ENCODE results near the gene CBX8. TPM values are rescaled to one million over a fixed set of nuclear protein-coding genes. Genes with fewer than 3 reads are reported as not detected.

Gene CBX8
- total RNA-seq, 2 experiments from 2014 or later: 5.3 to 6.5 TPM

GRCh38 chr17:79798299-79799173 lies 1.7 kb upstream of the CBX8 start:
- H3K36me3 ChIP-seq (ENCODE audit: insufficient read depth, low read length): peaks cover 7% of the 10 kb centered on the region
- Mint-ChIP-seq H3K36me3 (ENCODE audit: low read depth) (peaks cover 8% of the 10 kb centered on the region), H3K4me1 (ENCODE audit: low read depth) (peaks cover 50% of the 10 kb centered on the region), H3K27me3 (peaks cover 54% of the 10 kb centered on the region), H3K4me3 (peak overlapping the region; percentile 66), H3K9me3 (no peaks in the 10 kb centered on the region), H3K27ac (peak overlapping the region; percentile 68)
- ChIA-PET POLR2A (interaction anchor here (0.8 to 10.2 kb wide), 5 partner anchors 13 to 43 kb away, joined by 3 to 127 read pairs (median 17); partner anchors contain the start of gene CBX4), CTCF (interaction anchor here (1.4 kb wide), 1 partner anchor 9 kb away, joined by 4 read pairs; no protein-coding TSS in a partner anchor)
- DNase-seq: no peak
- H3K4me3 ChIP-seq (ENCODE audit: low read length): no peak overlapping the region
- H3K9me3 ChIP-seq (ENCODE audit: control insufficient read depth in 1 of 2, insufficient read depth in 1 of 2, low read length in 2 of 2): peaks cover 0 to 54% of the 10 kb centered on the region in 2 experiments
- peaks cover 60 to 61% of the 10 kb centered on the region in 2 experiments for H3K27me3 ChIP-seq (ENCODE audit: control insufficient read depth in 1 of 2, insufficient read depth in 2 of 2, low read length in 2 of 2)
- no peak overlapping the region for H3K27ac ChIP-seq (ENCODE audit: low read depth in 1 of 2, low read length in 2 of 2)
- no peak for ATAC-seq (ENCODE audit: poor library complexity)
- no peak for TF ChIP-seq CTCF (IDR thresholded peaks at IDR 0.05)
- intact Hi-C loops (cut with DNase I, micrococcal nuclease): loop anchor here (5.0 kb wide), 3 partner anchors 39 to 1599 kb away; partner anchors contain the start of genes BAHCC1 (in 1 of the 2) and CBX4 (in 1 of the 2)
- peaks cover 73% of the 10 kb centered on the region for H3K4me1 ChIP-seq (ENCODE audit: insufficient read depth, low read length)

GRCh38 chr17:79797492-79798298 lies 818 bp upstream of the CBX8 start:
- no peak for TF ChIP-seq CTCF (IDR thresholded peaks at IDR 0.05)
- peaks cover 48% of the 10 kb centered on the region for H3K27me3 Mint-ChIP-seq
- Histone ChIP-seq H3K4me3 (ENCODE audit: low read length) (peak overlapping the region; percentile 69), H3K27me3 (ENCODE audit: control insufficient read depth in 1 of 2, insufficient read depth in 2 of 2, low read length in 2 of 2) (peaks cover 51 to 58% of the 10 kb centered on the region in 2 experiments), H3K27ac (ENCODE audit: low read depth in 1 of 2, low read length in 2 of 2) (no peak overlapping the region), H3K9me3 (ENCODE audit: control insufficient read depth in 1 of 2, insufficient read depth in 1 of 2, low read length in 2 of 2) (peaks cover 0 to 50% of the 10 kb centered on the region in 2 experiments), H3K36me3 (ENCODE audit: insufficient read depth, low read length) (peaks cover 7% of the 10 kb centered on the region), H3K4me1 (ENCODE audit: insufficient read depth, low read length) (peaks cover 65% of the 10 kb centered on the region)
- intact Hi-C loops (cut with DNase I, micrococcal nuclease): loop anchor here (1.0 to 5.0 kb wide), 8 partner anchors 13 to 1600 kb away; partner anchors contain the start of genes CBX4 (in 2 of the 2), BAHCC1 (in 1 of the 2) and CBX2 (in 1 of the 2)
- ATAC-seq (ENCODE audit: poor library complexity): peak; percentile 35
- H3K9me3 Mint-ChIP-seq: no peaks in the 10 kb centered on the region
- peaks cover 9% of the 10 kb centered on the region for H3K36me3 Mint-ChIP-seq (ENCODE audit: low read depth)
- ChIA-PET POLR2A (interaction anchor here (0.6 to 10.2 kb wide), 15 partner anchors 8 to 199 kb away, joined by 3 to 127 read pairs (median 8); partner anchors contain the start of genes CBX2 and CBX4), CTCF (interaction anchor here (1.3 to 2.1 kb wide), 4 partner anchors 10 to 52 kb away, joined by 4 to 6 read pairs (median 5); partner anchors contain the start of genes CBX2 and CBX4)
- peak overlapping the region; percentile 93 for H3K4me3 Mint-ChIP-seq
- peak overlapping the region; percentile 80 for H3K27ac Mint-ChIP-seq
- peak in 1 of 14 experiments; percentile 47 for DNase-seq
- peaks cover 50% of the 10 kb centered on the region for H3K4me1 Mint-ChIP-seq (ENCODE audit: low read depth)

GRCh38 chr17:79796444-79796762 lies 474 bp downstream of the CBX8 start:
- no peaks in the 10 kb centered on the region for H3K9me3 Mint-ChIP-seq
- peaks cover 9% of the 10 kb centered on the region for H3K36me3 Mint-ChIP-seq (ENCODE audit: low read depth)
- Histone ChIP-seq H3K27me3 (ENCODE audit: control insufficient read depth in 1 of 2, insufficient read depth in 2 of 2, low read length in 2 of 2) (peaks cover 50 to 58% of the 10 kb centered on the region in 2 experiments), H3K4me3 (ENCODE audit: low read length) (peak overlapping the region; percentile 69), H3K9me3 (ENCODE audit: control insufficient read depth in 1 of 2, insufficient read depth in 1 of 2, low read length in 2 of 2) (peaks cover 0 to 45% of the 10 kb centered on the region in 2 experiments), H3K4me1 (ENCODE audit: insufficient read depth, low read length) (peaks cover 62% of the 10 kb centered on the region), H3K27ac (ENCODE audit: low read depth in 1 of 2, low read length in 2 of 2) (no peak overlapping the region), H3K36me3 (ENCODE audit: insufficient read depth, low read length) (peaks cover 7% of the 10 kb centered on the region)
- no peak for DNase-seq
- TF ChIP-seq CTCF (IDR thresholded peaks at IDR 0.05): no peak
- peak overlapping the region; percentile 80 for H3K27ac Mint-ChIP-seq
- H3K27me3 Mint-ChIP-seq: peaks cover 47% of the 10 kb centered on the region
- ChIA-PET CTCF (interaction anchor here (0.6 to 2.1 kb wide), 6 partner anchors 15 to 350 kb away, joined by 3 to 6 read pairs (median 4); partner anchors contain the start of genes CBX2 and CBX4), POLR2A (interaction anchor here (0.7 to 10.2 kb wide), 14 partner anchors 10 to 201 kb away, joined by 3 to 127 read pairs (median 8); partner anchors contain the start of genes CBX2 and CBX4)
- peak overlapping the region; percentile 93 for H3K4me3 Mint-ChIP-seq
- ATAC-seq (ENCODE audit: poor library complexity): no peak
- intact Hi-C loops (cut with DNase I, micrococcal nuclease): loop anchor here (2.0 to 5.0 kb wide), 7 partner anchors 14 to 1601 kb away; partner anchors contain the start of genes BAHCC1 (in 1 of the 2), CBX2 (in 1 of the 2) and CBX4 (in 1 of the 2)
- peaks cover 44% of the 10 kb centered on the region for H3K4me1 Mint-ChIP-seq (ENCODE audit: low read depth)
